Endodermal cell (in vitro differentiated cells): ENCODE data around the gene PAXX. TPM values are rescaled to one million over a fixed set of nuclear protein-coding genes. Genes with fewer than 3 reads are reported as not detected.

Source experiments
- DNase-seq: peaks from one replicate; pipeline ENCODE4 v3.0.0-alpha.2; 2017
- H3K27ac ChIP-seq: 2 replicates; pipeline ENCODE4 v1.5.1; 2013; ENCODE audit warnings: mild to moderate bottlenecking, low read depth, low read length, moderate library complexity
- H3K27me3 ChIP-seq: 2 replicates; pipeline ENCODE4 v1.6.1; 2013; ENCODE audit warnings: mild to moderate bottlenecking, low read length, moderate library complexity; ENCODE audit not compliant: insufficient read depth, control insufficient read depth, poor library complexity, severe bottlenecking
- H3K36me3 ChIP-seq: 2 replicates; pipeline ENCODE4 v1.7.0; 2013; ENCODE audit warnings: mild to moderate bottlenecking, low read length, moderate library complexity; ENCODE audit not compliant: control insufficient read depth, insufficient read depth
- H3K4me1 ChIP-seq: one replicate; pipeline ENCODE4 v1.7.0; 2013; ENCODE audit warnings: low read length; ENCODE audit not compliant: control insufficient read depth, insufficient read depth
- H3K4me3 ChIP-seq: 2 replicates; pipeline ENCODE4 v1.5.1; 2013; ENCODE audit warnings: mild to moderate bottlenecking, low read length, moderate library complexity
- H3K9ac ChIP-seq: 2 replicates; pipeline ENCODE4 v1.6.1; 2013; ENCODE audit warnings: mild to moderate bottlenecking, low read length, moderate library complexity; ENCODE audit not compliant: poor library complexity, severe bottlenecking; ENCODE audit errors: extremely low read depth
- H3K9me3 ChIP-seq: 2 replicates; pipeline ENCODE4 v1.6.1; 2013; ENCODE audit warnings: mild to moderate bottlenecking, low read length, moderate library complexity; ENCODE audit not compliant: control insufficient read depth
- H3K27ac Mint-ChIP-seq: 2 replicates; pipeline ENCODE4 v1.8.0; 2020; ENCODE audit warnings: mixed read lengths
- H3K27me3 Mint-ChIP-seq: 2 replicates; pipeline ENCODE4 v1.8.0; 2021; ENCODE audit warnings: mild to moderate bottlenecking, mixed read lengths; ENCODE audit not compliant: insufficient read depth
- H3K36me3 Mint-ChIP-seq: 2 replicates; pipeline ENCODE4 v1.8.0; 2020; ENCODE audit warnings: low read depth, mixed read lengths
- H3K4me1 Mint-ChIP-seq: 2 replicates; pipeline ENCODE4 v1.8.0; 2020; ENCODE audit warnings: mixed read lengths
- H3K4me3 Mint-ChIP-seq: 2 replicates; pipeline ENCODE4 v1.8.0; 2020; ENCODE audit warnings: mild to moderate bottlenecking, moderate library complexity, mixed read lengths
- H3K9me3 Mint-ChIP-seq: 2 replicates; pipeline ENCODE4 v1.8.0; 2020; ENCODE audit warnings: mild to moderate bottlenecking, mixed read lengths
- WGBS, 2 experiments: methylation state at CpG; one replicate each; pipeline versions ENCODE4 v1.1.5 to v1.1.7; 2013; ENCODE audit warnings: missing lambda C conversion rate in 2 of 2, mixed read lengths in 1 of 2; ENCODE audit not compliant: insufficient coverage in 1 of 2, insufficient read length in 1 of 2; 5-methylcytosine and 5-hydroxymethylcytosine counted together
- total RNA-seq, 2 donors: library from RNA; stranded (reverse); fragmentation: NEBNext Ultra II Directional in 1 of 2; extraction: Animal tissue kit (Norgen Biotek cat#: 25700) in 1 of 2; gene quantifications; 2 replicates in 1 of 2; 3 replicates in 1 of 2; pipeline ENCODE4 v1.2.1, GENCODE V29; 2021
- TF ChIP-seq, protein P1 (sequence below): fragments of 200-600 bp; sonication (generic); conservative IDR thresholded peaks from 2 replicates; pipeline ENCODE4 v1.5.0; 2021; ENCODE audit warnings: antibody characterized with exemption, mild to moderate bottlenecking

Gene PAXX
- total RNA-seq, 2 donors from 2014 or later = 58.3 to 66.7 TPM

DNA sequence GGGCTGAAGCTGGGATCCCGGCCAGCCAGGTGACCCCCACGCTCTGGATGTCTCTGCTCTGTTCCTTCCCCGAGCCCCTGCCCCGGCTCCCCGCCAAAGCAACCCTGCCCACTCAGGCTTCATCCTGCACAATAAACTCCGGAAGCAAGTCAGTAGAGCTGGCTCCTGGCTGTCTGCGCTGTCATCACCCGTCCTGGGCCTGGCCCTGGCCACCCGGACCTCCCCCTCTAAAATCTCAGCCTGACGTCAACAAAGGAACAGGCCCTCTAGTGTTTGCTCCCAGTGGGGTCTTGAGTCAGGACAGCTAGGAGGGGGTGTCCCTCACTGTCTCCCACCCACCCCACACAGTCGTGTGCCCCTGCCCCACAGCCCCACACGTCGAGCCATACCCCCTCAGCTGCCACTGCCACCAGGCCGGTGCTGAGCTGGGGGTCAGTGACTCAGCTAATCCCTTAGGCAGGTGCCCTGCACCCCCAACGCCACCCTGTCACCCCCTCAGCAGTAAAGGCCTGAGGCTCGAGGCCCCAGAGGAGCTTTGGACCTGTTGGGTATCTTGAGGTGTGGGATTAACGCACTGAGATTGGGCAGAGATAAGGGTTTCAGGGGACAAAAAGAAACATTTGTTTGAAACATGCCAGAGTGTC lies 10.5 kb upstream of the PAXX start:
- H3K27ac Mint-ChIP-seq = no peak overlapping the region
- no peak overlapping the region for H3K4me3 ChIP-seq
- no peaks in the 10 kb centered on the region for H3K9me3 ChIP-seq
- peaks cover 18% of the 10 kb centered on the region for H3K27me3 ChIP-seq
- H3K9ac ChIP-seq = no peak overlapping the region
- H3K4me3 Mint-ChIP-seq = no peak overlapping the region
- WGBS, 2 experiments = 80 to 89% methylated on average over 6 to 17 of the region's 17 CpGs
- peaks cover 11% of the 10 kb centered on the region for H3K27me3 Mint-ChIP-seq
- TF ChIP-seq, protein P1, sequence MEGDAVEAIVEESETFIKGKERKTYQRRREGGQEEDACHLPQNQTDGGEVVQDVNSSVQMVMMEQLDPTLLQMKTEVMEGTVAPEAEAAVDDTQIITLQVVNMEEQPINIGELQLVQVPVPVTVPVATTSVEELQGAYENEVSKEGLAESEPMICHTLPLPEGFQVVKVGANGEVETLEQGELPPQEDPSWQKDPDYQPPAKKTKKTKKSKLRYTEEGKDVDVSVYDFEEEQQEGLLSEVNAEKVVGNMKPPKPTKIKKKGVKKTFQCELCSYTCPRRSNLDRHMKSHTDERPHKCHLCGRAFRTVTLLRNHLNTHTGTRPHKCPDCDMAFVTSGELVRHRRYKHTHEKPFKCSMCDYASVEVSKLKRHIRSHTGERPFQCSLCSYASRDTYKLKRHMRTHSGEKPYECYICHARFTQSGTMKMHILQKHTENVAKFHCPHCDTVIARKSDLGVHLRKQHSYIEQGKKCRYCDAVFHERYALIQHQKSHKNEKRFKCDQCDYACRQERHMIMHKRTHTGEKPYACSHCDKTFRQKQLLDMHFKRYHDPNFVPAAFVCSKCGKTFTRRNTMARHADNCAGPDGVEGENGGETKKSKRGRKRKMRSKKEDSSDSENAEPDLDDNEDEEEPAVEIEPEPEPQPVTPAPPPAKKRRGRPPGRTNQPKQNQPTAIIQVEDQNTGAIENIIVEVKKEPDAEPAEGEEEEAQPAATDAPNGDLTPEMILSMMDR = no peak
- H3K9me3 Mint-ChIP-seq = no peaks in the 10 kb centered on the region
- H3K27ac ChIP-seq = no peak overlapping the region
- no peak for DNase-seq
- peaks cover 3% of the 10 kb centered on the region for H3K4me1 ChIP-seq
- H3K36me3 ChIP-seq = no peaks in the 10 kb centered on the region
- H3K4me1 Mint-ChIP-seq = peaks cover 11% of the 10 kb centered on the region
- no peaks in the 10 kb centered on the region for H3K36me3 Mint-ChIP-seq

DNA sequence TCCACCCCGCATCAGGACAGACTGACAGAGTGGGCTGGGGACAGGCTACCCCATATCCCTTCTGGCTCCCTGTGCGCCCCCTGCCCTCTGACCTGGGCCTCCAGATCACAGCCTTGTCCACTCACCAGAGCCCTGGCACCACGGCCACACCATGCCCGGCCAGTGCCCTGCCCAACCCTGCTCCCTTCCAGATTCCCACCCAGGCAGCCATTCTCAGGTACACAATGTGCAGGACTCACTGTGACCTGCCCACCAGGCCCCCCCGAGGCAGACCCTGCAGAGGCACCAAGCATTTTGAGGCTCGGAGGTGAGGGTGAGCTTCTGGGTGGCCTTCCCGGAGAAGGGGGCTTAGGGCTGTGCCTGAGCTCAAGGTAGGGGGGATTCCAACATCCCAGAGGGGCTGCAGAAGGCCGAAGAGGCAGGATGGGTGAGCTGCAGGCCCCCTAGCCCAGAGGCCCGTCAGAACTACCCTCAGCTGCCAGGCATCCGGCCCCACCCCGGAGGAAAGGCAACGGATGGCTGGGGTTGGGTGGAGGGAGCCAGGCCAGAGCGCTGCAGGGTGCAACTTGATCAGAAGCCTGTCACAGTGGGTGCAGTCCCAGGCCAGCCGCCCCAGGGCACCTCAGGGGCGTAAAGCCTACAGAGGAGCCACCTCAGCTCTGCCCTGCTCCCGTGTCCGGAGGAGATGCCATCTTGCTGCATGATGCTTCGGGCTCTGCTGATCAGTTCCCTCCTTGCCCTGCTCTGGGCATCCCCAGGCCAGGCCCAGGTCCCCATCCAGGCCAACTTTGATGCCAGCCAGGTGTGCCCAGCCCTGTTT lies 9.8 kb upstream of the PAXX start, which contains the start of gene LCNL1:
LCNL1 (plus strand) TSS at position 762 of the 820 bp plus-strand sequence. CDS start 594 bp downstream, outside the sequence.
- WGBS, 2 experiments = 90 to 96% methylated on average over 10 to 18 of the region's 18 CpGs
- Histone ChIP-seq H3K27me3 (peaks cover 15% of the 10 kb centered on the region), H3K27ac (no peak within 1 kb of the TSS), H3K9ac (no peak within 1 kb of the TSS), H3K4me1 (peaks cover 3% of the 10 kb centered on the region), H3K4me3 (no peak within 1 kb of the TSS), H3K36me3 (no peaks in the 10 kb centered on the region), H3K9me3 (no peaks in the 10 kb centered on the region)
- Mint-ChIP-seq H3K27ac (no peak within 1 kb of the TSS), H3K9me3 (no peaks in the 10 kb centered on the region), H3K36me3 (no peaks in the 10 kb centered on the region), H3K4me1 (peaks cover 9% of the 10 kb centered on the region), H3K27me3 (peaks cover 15% of the 10 kb centered on the region), H3K4me3 (no peak within 1 kb of the TSS)
- DNase-seq = no peak
- TF ChIP-seq, protein P1 = no peak

DNA sequence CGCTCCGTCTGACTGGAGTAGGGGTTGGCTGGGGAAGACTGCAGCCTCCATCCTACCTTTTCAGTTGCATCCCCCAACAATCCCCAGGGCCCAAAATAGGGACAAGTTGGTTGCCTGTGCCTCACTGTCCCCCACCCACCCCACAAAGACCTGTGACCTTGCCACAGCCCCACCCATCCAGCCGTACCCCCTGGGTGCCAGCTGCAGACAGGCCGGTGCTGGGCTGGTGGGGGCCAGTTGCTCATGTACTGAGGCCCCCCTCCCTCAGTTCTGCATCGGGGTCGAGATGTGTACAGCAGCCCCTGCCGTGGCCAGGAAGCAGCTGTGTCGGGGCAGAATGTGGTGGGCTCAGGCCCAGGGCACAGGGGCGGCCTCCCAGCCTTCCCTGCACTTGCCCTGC lies 9.1 kb upstream of the PAXX start:
- Mint-ChIP-seq H3K4me1 (peaks cover 9% of the 10 kb centered on the region), H3K4me3 (no peak overlapping the region), H3K9me3 (no peaks in the 10 kb centered on the region), H3K36me3 (no peaks in the 10 kb centered on the region), H3K27me3 (peaks cover 20% of the 10 kb centered on the region), H3K27ac (no peak overlapping the region)
- Histone ChIP-seq H3K9me3 (no peaks in the 10 kb centered on the region), H3K36me3 (no peaks in the 10 kb centered on the region), H3K4me1 (peaks cover 3% of the 10 kb centered on the region), H3K27ac (no peak overlapping the region), H3K27me3 (peaks cover 12% of the 10 kb centered on the region), H3K9ac (no peak overlapping the region), H3K4me3 (no peak overlapping the region)
- DNase-seq = no peak
- TF ChIP-seq, protein P1 = no peak
- WGBS, 2 experiments = 90 to 92% methylated on average over 6 to 9 of the region's 9 CpGs
